ENCODE measurements around the gene PCSK2.

PCSK2 gene

GRCh38 chr20:17452441-17452840 is 225.6 kb downstream of the PCSK2 start:
- DNase-seq: no peak

- DNase-seq: no peak
These were observed 226.8 kb downstream of the PCSK2 start for GRCh38 chr20:17453592-17453991.

GRCh38 chr20:17456279-17456678 is 229.4 kb downstream of the PCSK2 start:
- no peak for DNase-seq

DNA sequence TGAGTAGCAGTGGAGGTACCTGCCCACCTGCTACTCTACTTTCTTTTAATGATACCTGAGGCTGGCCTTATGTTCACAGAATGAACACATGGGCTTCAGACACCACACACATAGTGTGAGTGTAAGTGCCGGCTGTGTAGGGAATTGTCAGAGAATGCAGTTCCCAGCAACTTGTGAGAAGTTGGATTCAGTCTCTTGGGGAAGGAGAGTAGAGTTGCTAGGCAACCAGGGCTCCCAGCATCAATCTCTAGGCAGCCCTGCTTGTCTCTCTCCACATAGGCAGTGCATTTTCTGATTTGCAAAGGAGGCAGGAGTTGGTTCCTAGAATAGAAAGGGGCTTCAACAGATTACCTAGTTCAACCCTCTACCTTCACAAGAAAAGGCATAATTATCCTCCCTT is 230.2 kb downstream of the PCSK2 start:
- DNase-seq: no peak

- DNase-seq: no peak
These were observed 230.8 kb downstream of the PCSK2 start for GRCh38 chr20:17457588-17458190.

GRCh38 chr20:17460119-17460518 is 233.3 kb downstream of the PCSK2 start:
- no peak for DNase-seq

GRCh38 chr20:17461941-17462340 is 235.1 kb downstream of the PCSK2 start:
- no peak for DNase-seq

DNA sequence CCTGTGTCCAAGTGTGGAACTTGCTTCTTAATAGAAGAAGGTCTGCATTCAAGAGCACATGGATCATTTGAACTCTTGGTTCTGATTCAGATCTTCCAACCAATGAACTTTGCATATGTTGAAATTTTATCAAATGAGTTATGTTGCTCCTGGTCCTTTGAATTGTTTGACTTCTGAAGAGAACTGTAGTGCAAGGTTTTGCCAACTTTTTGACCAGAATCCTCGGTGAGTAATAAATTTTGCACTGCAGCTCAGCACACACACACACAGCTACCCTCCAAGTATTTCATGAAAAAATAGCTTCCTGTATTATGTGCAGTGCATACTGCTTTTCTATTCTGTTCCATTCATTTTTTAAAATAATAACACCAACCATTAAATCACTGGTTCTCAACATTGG is 236.9 kb downstream of the PCSK2 start:
- no peak for DNase-seq

GRCh38 chr20:17465236-17465635 is 238.4 kb downstream of the PCSK2 start:
- no peak for DNase-seq

DNA sequence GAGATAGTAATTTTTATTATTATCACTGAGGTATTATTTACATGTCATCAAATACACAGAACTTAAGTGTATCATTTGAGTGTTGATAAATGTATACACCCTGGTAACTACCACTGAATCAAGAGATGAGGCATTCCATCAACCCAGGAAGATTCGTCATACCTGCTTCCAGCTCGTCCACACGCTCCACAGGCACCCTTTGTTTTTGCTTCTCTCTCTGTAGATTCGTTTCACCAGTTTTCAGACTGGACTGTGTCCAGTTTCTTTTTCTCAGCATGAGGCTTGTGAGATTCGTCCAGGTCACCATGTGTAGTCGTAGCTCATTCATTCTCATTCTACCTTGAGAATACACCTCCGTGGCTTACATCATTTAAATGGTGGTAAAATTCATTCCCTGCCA is 239.8 kb downstream of the PCSK2 start:
- no peak for DNase-seq

DNA sequence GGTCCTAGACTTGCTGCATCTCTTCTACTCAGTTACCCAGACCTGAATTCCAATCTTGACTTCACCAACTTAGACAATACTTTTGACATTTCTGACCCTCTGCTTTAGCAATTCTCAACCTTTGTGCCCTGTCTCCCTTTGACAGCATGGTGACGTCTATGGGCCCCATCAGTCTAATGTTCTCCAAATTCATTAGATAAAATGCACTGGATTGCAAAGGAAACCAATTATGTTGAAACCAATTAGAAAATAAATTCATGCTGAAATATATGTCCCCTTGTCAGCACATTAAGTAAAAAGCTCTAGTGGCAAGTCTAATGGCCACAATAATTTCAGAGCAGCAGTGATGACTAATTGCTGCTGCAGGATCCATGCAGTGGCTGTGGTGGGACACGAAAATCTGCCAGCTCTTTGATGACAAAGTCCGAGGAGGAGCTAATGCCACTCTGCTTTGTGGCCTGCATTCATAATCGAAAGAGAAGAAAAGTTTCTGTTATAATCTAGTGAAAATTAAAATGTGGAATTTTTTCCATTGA is 240.3 kb downstream of the PCSK2 start:
- DNase-seq: no peak

DNA sequence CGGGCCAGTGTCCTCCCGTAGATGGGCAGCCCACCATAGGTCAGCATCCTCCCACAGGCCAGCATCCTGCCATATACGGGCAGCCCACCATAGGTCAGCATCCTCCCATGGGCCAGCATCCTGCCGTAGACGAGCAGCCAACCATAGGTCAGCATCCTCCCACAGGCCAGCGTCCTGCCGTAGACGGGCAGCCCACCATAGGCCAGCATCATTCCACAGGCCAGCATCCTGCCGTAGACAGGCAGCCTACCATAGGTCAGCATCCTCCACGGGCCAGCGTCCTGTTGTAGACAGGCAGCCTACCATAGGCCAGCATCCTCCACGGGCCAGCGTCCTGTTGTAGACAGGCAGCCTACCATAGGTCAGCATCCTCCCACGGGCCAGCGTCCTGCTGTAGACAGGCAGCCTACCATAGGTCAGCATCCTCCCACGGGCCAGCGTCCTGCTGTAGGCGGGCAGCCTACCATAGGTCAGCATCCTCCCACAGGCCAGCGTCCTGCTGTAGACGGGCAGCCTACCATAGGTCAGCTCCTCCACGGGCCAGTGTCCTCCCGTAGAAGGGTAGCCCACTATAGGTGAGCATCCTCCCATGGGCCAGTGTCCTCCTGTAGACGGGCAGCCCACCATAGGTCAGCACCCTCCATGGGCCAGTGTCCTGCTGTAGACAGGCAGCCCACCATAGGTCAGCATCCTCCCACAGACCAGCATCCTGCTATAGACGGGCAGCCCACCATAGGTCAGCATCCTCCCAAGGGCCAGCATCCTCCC is 241.4 kb downstream of the PCSK2 start:
- DNase-seq: no peak

GRCh38 chr20:17469246-17470030 is 242.6 kb downstream of the PCSK2 start:
- DNase-seq: no peak

DNA sequence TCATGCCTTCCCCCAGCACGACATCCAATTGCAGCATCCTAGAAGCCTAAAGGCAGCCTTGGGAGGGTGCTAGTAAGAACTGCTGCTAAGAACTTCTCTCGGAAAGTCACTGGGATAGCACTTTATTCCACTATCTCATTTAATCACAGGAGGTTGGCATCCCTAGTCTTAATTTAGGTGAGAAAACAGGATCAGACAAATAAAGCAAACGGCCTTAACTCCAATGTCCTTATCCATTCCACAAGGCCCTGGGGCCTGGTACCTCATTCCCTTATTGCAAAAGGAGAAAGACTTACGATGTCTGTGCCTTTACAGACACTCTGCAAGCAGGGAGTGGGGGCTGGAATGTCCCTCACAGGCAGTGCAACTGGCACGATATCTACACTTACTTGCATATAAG is 243.7 kb downstream of the PCSK2 start:
- DNase-seq: no peak

DNA sequence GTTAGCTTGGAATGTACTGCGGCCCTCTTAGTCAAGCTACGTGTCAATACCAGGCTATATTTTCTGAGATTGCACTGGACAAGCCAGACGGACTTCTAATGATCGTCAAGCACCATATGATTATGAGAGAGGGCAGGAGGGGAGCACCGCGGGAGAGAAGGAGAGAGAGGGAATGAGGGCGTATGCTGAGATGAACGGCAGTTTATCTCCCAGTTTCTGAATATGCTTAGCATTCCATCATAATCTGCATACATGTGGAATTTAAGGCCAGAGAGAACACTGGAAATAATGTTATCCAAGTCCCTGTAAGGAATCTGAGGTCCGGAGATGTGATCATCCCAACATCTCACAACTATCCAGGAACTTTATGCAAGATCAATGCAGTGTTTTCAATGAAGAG is 244.1 kb downstream of the PCSK2 start:
- DNase-seq: no peak

- DNase-seq: no peak
These were observed 244.9 kb downstream of the PCSK2 start for GRCh38 chr20:17471606-17472187.

DNA sequence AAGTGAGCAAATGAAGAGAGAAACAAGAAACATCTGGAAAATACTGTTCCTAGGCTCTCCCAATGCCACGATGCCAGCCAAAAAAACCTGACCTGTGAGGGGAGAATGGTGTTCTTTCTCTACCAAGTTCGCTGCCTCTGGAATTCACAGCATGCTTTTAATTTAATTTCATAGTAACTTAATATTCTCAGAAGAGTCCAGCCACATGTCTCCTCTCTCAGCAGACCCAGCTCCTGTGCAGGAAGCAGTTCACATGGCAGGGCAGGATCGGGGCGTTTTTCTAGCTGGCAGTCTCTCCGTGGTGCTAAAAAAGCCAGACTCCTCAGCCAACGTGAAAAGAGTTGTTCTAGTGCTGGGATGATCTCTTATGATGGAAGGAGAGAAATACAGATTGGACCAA is 246.8 kb downstream of the PCSK2 start:
- DNase-seq: no peak

GRCh38 chr20:17479063-17479657 is 252.3 kb downstream of the PCSK2 start:
- DNase-seq: no peak

DNA sequence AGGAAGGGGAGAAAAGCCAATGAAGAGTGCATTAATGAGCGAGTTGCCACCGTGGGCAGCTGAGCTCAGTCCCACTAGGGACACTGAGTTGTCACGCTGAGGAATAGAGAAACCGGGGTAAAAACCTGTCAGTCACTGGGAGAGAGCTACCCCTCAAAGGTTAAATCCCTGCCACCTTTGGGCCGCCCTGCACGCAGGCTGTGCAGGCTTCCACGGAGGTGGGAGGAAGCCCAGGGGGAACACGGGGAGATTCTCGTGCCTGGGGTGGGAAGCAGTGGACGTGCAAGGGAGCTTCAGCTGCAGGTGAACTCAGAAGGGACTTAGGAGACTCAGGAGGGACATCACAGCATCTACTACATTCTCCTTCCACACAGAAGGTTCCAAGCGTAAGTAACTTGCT is 253.9 kb downstream of the PCSK2 start:
- no peak for DNase-seq

GRCh38 chr20:17481661-17482060 is 254.8 kb downstream of the PCSK2 start:
- no peak for DNase-seq

GRCh38 chr20:17482536-17482935 is 255.7 kb downstream of the PCSK2 start:
- DNase-seq: no peak

GRCh38 chr20:17485017-17485416 is 258.2 kb downstream of the PCSK2 start:
- DNase-seq: no peak
